T-helper 1 cell (primary cell): Measurements from ENCODE around the gene GHITM.
A peak's percentile ranks its signal among the peaks of the same experiment; 100 is the strongest.
"Not testable (repeated sequence)": the region's sequence is repeated elsewhere in the genome, so short reads cannot be mapped to it uniquely, and the experiment has no call there.

Experiments used
- DNase-seq, 5 donors: peaks; one replicate each; pipeline ENCODE4 v3.0.0-alpha.2; 2012 to 2020

Gene GHITM

DNA sequence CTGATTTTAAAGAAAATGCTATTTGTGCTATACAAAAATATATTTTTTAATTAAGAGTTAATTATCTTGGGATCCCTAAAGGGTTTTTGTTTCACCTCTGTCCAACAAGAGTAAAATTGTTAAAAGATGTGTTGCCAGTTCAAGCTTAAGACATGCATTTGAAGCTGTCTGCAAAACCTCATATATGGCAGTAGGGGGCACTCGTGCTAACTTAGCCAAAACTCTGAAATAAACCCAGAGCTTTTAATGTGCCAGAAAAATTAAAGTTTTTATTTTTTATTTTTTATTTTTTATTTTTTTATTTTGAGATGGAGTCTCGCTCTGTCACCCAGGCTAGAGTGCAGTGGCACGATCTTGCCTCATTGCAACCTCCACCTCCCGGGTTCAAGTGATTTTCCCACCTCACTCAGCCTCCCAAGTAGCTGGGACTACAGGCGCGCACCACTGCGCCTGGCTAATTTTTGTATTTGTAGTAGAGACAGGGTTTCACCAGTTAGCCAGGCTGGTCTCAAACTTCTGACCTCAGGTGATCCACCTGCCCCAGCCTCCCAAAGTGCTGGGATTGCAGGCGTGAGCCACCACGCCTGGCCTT lies 8.8 kb downstream of the GHITM start:
- DNase-seq = peak in 1 of 5 donors; percentile 26

DNA sequence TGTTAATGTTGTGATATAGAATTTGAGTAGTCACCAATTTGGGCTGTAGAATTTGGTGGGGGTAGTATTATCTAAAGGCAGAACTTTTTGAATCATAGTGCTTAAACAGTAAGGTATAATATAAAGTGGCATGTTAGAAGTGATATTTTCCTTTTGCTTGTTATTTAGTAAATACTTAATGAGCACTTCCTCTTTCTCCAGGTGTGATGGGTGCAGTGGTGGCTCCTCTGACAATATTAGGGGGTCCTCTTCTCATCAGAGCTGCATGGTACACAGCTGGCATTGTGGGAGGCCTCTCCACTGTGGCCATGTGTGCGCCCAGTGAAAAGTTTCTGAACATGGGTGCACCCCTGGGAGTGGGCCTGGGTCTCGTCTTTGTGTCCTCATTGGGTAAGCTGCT lies 10.5 kb downstream of the GHITM start:
- DNase-seq = no peak

DNA sequence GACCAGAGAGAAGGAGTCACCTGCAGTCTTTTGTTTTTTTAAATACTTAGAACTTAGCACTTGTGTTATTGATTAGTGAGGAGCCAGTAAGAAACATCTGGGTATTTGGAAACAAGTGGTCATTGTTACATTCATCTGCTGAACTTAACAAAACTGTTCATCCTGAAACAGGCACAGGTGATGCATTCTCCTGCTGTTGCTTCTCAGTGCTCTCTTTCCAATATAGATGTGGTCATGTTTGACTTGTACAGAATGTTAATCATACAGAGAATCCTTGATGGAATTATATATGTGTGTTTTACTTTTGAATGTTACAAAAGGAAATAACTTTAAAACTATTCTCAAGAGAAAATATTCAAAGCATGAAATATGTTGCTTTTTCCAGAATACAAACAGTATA lies 13.5 kb downstream of the GHITM start:
- DNase-seq = no peak

DNA sequence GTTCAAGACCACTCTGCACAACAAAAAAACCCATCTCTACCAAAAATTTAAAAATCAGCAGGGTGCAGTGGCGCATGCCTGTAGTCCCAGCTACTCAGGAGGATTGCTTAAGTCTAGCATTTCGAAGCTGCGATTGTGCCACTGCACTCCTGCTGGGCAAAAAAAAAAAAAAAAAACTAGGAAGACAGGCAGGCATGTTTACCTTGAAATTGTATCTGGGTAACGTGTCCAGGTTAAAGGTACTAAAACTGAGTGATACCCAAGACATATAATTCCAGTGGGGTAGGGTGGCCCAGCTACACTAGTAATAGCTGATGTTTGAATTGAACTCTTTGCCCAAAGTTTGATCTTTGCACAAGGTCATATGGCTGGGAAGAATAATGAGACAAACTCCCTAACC lies 16.2 kb downstream of the GHITM start:
- no peak for DNase-seq

DNA sequence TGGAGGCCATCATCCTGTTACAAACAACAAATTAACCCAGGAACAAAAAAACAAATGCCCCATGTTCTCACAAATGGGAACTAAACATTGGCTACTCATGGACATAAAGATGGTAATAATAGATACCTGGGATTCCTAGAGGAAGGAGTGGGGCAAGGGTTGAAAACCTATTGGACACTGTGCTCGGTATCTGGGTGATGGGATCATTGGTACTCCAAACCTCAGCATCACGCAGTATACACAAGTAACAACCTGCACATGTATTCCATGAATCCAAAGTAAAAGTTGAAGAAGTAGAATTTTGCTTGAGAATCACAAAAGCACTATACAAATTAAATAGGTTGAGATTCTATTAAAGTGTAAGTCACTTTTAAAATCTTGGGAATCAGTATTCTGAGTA lies 16.7 kb downstream of the GHITM start:
- DNase-seq = no peak

DNA sequence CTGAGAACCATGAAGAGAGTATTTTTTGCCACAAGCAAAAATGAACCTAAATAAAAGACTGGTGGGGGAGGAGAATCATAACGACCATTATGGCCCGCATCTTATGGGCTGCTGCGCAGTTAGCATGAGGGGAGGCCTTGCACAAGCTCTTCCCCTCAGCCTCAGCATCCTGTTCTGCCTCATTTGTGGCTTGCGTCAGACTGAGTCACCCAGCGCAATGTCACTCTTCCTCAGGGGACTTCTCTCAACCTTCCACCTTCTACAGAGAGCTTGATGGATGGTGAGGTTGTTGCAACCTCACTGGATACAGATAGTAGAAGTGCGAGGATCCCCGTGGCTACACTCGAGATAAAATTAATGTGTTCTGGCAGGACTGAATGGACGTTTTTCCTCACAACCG lies 17.5 kb downstream of the GHITM start:
- DNase-seq = peak in 1 of 5 donors; percentile 39

DNA sequence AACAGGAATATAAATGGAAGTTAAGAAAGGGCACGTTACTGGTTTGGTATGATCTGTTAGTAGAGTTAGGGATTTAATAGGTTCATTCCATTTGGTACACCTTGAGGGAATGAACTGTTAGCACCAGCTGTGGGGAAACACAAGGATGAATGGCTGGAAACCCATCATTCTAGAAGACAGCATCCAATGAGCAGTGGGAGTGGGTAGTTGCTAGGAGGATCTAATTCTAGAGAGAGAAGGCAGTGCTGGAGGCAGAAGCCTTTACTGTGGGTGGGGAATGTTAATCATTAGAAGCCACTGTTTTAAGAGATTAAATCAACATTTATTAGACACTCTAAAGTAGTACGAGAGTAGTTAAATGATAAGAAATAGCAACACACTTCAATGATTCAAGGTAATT lies 18.8 kb downstream of the GHITM start:
- DNase-seq = no peak

DNA sequence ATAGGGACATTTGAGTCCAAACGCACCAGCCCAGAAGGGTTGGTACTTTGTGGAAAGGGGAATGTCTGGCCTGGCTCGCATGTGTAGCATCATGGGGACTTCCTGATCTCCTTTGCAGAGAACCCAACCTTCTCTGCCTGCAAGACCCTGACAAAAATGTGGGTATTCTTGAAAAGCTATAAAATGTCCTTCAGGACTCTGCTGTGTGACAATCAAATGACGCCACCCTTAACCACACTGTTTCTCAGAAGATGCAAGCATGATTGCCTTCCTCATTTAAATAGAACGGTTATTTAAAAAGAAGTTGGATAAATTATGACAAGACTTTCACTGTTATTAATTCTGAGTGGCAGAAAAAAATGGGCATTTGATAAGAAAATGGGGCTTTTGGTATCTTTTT lies 19.2 kb downstream of the GHITM start:
- DNase-seq = no peak

DNA sequence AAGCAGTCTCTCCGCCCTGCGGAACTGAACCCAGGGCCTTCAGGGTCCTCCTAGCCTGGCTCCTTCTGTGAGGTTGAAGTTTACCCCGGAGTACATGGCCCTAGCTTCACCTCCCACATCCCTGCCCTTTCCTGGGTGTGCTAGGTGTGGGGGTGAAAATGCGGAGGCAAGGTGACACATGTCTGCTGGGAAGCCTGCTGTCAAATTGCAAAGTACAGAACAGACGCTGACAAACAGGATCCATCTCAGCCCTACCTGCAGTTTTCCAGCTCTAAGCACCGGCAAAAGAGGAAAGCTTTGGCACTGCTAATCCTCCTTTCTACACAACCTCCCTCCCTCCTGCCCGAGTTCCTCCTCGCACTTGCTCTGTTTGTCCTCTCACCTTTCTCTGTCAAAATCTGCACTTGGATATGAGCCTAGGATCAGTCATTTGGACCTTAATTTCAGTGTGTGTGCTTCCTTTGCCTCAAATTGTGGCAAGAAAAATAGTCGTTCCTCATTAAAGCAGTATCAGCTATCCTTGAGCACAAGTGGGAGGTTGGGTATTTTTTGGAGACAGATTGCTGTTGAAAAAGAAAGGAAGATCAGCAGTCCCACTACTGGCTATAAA lies 19.9 kb downstream of the GHITM start:
- DNase-seq = no peak

DNA sequence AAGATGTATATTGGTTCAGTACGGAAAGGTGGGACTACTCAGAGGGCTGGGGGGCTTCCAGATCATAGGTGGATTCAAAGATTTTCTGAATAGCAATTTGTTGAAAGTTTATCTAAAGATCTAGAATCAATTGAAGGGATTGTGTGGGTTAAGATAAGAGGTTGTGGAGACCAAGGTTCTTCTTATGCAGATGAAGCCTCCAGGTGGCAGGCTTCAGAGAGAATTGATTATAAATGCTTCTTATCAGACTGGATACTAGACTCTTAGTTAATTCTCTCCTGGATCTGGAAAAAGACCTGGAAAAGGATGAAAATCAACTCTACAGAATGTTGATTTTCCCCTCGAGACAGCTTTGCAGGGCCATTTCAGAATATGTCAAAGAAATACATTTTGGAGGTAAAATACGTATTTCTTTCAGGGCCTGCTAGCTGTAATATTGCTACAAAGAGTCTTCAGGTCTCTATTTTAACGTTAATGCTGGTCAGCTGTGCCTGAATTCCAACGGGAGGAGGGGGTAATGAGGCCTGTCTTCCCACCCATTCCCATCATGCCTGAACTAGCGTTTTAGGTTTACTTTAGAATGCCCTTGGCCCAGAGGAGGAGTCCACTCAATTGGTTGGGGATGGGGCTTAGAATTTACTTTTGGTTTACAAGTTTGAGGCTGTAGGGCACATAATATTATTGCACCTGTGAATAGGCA lies 21.5 kb downstream of the GHITM start:
- DNase-seq = no peak

DNA sequence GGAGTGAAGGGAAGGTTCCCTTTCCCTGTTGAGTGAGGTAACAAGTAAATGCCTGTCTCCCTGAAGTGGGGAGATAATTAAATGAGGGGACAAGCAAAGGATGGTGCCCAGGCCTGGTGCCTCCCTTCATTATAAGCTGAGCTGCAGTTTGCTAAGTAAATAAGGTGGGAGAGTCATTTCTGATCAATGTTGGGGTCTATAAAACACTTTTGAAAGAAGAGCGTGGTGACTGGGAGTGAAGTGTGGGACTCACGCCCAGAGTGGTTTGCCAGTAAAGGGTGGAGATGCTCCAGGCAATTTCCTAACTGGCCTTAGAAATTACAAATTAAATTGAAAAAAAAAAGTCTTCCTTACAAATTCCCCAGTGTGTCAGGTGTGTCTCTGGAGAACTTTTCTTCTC lies 24.7 kb downstream of the GHITM start:
- no peak for DNase-seq

DNA sequence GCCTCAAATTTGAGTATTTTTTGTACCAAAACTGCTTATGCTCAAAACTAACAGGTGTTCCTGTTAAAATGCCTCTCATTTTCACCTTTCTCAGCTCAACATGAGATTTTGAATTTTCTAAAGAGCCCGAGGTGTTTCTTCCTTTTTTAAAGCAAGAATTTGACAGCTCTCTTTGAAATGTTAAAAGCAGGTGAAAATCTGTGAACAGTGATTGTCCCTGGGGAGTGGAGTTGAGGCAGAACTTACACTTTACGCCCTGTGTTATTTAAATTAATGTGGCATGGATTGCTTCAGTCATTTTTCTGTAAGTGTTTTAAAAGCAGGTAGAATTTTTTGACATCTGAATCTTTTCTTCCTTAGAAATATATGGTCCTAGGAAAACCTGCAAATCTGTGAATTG lies 25.1 kb downstream of the GHITM start:
- DNase-seq = no peak

DNA sequence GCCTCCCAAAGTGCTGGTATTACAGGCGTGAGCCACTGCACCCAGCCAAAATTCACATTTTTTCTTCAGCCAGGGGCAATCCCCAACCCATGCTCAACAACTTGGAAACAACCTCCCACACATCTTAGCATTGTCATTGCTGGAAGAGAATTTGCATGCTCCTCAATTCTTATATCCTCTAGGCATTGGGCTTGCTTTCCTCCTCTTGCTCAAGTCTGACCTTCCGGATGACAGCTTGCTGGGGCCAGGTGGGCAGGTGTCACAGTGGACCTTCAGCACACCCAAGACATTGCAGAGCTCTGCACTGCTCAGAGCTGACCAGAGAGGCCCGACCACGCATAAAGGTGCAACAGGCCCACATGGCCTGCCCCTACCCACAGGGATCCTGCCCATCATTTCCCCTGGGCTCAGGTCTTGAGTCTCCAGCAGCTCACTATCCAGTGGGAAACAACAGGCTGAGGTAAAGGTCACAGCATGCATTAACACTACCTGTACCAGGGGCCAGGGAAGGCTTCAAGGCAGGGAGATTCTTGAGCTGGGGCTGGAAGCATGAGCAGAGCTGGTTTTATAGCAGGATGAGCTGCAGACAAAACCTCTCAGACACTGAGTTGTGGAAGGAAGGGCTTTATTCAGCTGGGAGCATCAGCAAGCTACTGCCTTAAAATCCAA lies 27.4 kb downstream of the GHITM start:
- DNase-seq = no peak

DNA sequence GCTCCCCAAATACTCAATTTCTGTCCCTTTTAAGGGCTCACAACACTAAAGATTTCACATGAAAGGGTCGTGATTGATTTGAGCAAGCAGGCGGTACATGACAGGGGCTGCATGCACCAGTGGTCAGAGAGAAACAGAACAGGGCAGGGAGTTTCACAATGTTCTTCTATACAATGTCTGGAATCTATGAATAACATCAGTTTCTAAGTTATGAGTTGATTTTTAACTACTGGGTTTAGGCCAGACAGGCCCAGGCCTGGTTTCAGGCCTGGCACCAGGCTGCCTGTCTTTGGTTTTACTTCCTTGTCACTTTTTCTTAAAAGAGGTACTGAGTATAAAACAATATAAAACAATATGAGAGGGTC lies 28.0 kb downstream of the GHITM start:
- DNase-seq = not testable (repeated sequence)

DNA sequence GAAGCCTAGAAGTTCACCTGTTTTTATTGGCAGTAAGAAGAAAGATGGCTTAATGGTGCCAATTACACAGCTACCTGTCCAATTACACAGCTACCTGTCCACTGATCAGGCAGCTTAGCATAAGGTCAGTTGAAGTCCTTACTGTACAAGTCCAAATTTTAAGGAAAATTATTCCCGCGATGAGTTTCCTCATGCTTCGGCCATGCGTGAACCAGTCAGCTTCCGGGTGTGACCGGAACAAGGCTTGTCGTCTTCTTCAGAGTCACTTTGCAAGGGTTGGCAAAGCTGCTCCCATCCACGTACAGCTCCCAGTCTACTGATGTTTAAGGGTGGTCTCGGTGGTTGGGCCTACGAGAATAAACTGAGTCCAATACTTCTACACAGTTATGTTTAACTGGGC lies 29.1 kb downstream of the GHITM start:
- DNase-seq = not testable (repeated sequence)

DNA sequence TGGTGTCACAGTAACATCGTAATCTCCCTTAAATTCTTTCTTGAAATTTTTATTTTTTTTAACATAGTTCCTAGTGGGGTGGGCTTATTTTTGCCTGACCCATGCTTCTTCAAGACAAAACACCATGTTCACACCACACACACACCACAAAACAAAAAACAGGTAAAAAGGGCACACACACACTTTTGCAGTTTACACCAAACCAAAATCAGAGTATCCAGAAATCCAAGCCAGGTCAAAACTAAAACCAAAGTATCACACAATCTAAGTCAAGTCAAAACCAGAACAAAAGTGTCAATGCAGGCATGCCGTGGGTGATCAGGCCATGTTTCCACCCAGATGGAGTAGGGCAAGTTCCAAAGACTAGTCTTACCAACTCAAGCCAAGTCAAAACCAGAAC lies 31.9 kb downstream of the GHITM start:
- DNase-seq = not testable (repeated sequence)

DNA sequence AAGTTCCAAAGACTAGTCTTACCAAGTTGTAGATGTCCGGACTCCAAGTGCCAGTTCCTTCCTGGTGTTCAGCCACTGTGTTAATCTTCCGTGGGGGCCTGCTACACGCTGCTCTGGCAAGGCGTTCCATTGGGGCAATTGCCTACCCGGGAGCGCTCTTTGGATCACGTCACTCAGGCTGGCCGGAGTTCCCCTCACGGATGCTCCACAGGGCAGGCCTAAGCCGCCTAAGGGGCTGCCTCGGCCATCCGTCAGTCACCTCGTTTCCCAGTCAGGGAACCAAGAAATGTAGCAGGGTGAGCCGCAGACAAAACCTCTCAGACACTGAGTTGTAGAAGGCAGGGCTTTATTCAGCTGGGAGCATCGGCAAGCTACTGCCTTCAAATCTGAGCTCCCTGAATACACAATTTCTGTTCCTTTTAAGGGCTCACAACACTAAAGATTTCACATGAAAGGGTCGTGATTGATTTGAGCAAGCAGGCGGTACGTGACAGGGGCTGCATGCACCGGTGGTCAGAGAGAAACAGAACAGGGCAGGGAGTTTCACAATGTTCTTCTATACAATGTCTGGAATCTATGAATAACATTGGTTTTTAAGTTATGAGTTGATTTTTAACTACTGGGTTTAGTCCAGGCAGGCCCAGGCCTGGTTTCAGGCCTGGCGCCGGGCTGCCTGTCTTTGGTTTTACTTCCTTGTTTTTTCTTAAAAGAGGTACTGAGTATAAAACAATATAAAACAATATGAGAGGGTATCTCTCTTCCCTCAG lies 32.6 kb downstream of the GHITM start:
- DNase-seq = not testable (repeated sequence)

DNA sequence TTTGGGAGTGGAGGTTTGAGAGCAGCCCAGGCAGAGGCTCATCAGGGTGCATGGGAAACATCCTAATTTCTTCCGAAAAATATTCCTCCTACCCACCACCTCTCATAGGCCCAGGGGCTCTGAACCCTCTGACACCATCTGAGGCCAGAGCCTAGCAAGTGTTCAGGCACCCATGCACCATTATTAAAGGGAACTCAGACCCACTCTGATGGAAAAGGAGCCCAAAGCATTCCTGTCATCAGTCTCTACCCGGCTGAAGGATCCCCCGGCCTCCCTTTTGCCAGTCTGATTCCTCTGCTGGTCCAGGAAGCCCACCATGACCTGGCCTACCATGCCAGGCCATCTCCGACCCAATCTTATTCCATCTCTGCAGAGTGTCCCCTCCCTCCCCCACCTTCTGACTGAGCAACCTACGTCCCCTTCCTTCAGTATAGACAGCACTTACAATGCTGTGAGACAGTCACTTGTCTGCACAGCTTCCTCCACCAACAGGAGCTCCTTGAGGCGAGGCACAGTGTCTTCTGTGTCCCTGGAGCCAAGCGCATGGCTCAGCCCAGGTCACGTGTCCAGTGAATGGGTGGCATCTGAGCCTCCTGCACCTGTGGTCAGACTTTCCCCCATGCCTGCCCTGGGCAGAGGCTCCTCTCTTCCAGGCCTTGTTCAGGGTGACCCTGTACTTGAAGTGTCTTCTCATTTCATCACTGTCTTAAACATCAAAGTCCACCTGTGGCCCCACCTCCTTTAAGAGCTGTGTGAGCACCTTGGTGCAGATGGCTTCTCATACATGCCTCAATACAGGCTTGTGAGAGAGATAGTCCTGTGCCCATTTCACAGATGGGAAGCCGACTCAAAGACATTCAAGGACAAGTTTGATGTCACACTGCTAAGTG lies 33.4 kb downstream of the GHITM start:
- no peak for DNase-seq

DNA sequence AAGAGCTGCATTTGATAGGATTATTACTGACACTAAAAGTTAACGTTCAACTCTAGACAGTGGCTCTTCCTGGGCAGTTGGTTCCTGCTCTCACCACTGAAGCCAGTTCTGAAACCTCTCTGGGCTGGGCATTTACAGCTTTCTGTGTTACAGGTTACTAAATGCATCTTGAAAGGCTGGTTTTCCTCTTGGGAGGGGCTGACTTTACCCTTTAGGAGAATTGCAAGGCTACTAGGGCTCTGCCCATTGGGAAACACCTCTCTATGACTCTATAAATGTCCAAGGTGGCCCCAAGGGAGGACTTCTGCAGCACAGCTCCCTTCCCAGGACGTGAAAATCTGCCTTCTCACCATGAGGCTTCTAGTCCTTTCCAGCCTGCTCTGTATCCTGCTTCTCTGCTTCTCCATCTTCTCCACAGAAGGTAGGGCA lies 34.2 kb downstream of the GHITM start, which contains the start of gene GPR15LG:
TSS of gene GPR15LG (plus strand) at position 301 of the 429 bp plus-strand sequence. CDS start at position 352, 51 bp downstream.
- DNase-seq = no peak

DNA sequence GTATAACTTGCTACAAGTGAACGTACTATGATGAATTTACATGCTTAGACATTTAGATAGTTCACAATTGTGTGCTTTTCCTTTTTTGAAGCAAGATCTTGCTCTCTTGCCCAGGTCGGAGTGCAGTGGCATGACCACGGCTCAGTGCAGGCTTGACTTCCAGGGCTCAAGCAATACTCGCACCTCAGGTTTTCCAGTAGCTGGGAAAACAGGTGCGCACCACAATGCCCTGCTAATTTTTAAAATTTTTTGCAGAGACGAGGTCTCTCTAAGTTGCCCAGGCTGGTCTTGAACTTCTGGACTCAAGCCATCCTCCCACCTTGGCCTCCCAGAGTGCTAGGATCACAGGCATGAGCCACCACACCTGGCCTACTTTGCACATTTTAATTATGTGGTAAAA lies 36.1 kb downstream of the GHITM start:
- DNase-seq = no peak

DNA sequence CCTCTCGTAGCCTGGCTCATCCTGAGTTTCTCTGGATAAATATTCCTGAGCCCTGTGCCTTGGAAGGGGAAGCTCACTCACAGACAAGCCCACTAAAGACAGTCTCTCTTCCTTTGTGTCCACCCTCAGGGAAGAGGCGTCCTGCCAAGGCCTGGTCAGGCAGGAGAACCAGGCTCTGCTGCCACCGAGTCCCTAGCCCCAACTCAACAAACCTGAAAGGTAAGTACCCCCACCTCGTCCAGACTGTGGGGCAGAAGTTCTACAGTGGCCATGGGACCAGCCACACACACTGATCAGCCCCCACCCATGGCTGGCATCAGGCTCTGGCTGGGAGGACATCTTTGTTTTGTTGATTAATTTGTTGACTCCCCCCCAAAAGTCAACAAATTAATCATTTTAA lies 37.0 kb downstream of the GHITM start:
- no peak for DNase-seq
